ENCODE results near the gene USP3. TPM values are rescaled to one million over a fixed set of nuclear protein-coding genes. Genes with fewer than 3 reads are reported as not detected.

USP3 gene
- total RNA-seq, 3 donors from 2014 or later = 65.6 to 101 (median 67.3) TPM

DNA sequence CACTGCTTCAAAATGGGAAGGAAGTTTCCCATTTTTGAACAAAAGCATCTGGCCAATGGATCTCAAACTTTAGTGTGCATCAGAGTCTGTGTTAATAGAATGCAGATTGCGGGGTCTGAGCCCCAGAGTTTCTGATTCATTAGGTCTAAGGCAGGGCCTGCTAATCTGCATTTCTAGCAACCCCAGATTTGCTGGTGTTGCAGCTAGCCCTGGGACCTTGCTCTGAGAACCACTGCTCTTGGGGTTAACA lies 30.7 kb upstream of the USP3 start:
- intact Hi-C loops (cut with DNase I, micrococcal nuclease) = no loop called here
- TF ChIP-seq, protein P1, sequence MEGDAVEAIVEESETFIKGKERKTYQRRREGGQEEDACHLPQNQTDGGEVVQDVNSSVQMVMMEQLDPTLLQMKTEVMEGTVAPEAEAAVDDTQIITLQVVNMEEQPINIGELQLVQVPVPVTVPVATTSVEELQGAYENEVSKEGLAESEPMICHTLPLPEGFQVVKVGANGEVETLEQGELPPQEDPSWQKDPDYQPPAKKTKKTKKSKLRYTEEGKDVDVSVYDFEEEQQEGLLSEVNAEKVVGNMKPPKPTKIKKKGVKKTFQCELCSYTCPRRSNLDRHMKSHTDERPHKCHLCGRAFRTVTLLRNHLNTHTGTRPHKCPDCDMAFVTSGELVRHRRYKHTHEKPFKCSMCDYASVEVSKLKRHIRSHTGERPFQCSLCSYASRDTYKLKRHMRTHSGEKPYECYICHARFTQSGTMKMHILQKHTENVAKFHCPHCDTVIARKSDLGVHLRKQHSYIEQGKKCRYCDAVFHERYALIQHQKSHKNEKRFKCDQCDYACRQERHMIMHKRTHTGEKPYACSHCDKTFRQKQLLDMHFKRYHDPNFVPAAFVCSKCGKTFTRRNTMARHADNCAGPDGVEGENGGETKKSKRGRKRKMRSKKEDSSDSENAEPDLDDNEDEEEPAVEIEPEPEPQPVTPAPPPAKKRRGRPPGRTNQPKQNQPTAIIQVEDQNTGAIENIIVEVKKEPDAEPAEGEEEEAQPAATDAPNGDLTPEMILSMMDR (IDR thresholded peaks at IDR 0.05) = no peak
- Histone ChIP-seq H3K4me1 (ENCODE audit: low read depth) (peaks cover 37% of the 10 kb centered on the region), H3K4me3 (no peak overlapping the region), H3K36me3 (ENCODE audit: low read depth) (no peaks in the 10 kb centered on the region), H3K9me3 (no peaks in the 10 kb centered on the region)
- no peak for ATAC-seq
- DNase-seq = no peak

DNA sequence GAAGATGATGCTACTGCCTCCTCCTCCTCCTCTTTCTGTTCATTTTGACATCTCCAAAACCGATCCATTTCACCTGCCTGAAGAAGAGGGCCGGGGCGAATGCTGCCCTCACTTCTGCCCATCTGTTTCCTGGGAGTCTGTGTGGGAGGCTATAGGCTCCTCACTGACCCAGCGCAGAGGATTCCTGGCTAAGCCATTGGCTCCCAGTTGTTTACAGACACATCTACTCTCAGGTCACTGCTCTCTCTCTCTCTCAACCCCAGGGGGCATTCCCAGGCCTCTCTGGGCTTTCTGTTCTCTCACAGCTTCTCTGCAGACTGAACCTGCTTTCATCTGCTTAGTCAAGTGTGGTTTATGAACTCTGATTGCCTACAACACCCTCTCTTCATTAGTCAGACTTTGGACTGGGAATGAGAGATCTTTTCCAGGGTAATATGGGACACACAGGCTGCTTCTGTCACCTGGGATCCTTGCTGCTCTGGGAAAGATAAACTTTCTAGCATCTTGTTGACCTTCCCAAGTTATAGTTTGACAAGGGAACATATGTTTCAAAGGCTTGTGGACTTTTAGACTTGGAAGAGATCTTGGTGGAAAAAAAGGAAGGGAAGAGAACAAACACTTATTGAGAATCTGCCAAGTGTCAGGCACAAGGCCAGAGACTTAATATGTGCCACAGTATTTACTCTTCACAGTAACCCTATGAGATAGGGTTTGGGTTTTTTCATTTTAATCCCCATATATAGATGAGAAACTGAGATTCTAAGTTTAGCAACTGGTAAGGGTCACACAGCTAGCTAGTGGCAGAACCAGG lies 30.2 kb upstream of the USP3 start:
- peak; percentile 89 for ATAC-seq
- H3K36me3 ChIP-seq (ENCODE audit: low read depth) = no peaks in the 10 kb centered on the region

DNA sequence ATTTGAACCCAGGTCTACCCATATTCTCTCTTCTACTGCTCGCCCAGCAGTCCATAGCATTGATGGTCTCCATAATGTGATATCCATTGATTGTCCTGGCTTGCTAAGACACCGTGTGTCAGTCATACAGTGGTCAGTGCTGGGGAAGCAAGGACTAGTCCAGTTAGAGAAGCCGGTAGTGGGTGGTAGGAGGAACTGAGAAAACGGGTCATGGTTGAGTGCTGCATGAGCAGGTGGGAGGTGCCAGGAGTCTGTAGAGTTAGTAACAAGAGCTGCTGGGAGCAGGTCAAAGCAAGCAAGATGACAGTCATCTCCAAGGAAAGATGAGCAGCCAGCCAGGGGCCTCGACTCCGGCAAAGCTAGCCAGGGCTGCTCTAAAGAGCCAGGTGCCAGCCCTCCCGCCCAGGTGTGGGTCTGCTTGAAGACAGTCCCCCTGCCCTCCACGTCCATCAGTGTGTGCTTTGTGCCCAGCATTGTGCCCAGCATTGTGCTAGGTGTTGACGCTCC lies 29.5 kb upstream of the USP3 start:
- Histone ChIP-seq H3K4me1 (ENCODE audit: low read depth) (peaks cover 37% of the 10 kb centered on the region), H3K36me3 (ENCODE audit: low read depth) (no peaks in the 10 kb centered on the region), H3K4me3 (no peak overlapping the region), H3K9me3 (no peaks in the 10 kb centered on the region)
- TF ChIP-seq, protein P1 (IDR thresholded peaks at IDR 0.05) = no peak
- DNase-seq (peak; percentile 56 to 67 (median 60)), ATAC-seq (peak; percentile 55)
- intact Hi-C loops (cut with DNase I, micrococcal nuclease) = no loop called here

More for the DNA sequence above, 30.2 kb upstream of the USP3 start:
- Histone ChIP-seq H3K4me3 (no peak overlapping the region), H3K9me3 (no peaks in the 10 kb centered on the region), H3K4me1 (ENCODE audit: low read depth) (peaks cover 37% of the 10 kb centered on the region)
- intact Hi-C loops (cut with DNase I, micrococcal nuclease) = no loop called here
- TF ChIP-seq, protein P1 (IDR thresholded peaks at IDR 0.05) = no peak
- peak; percentile 60 to 75 (median 66) for DNase-seq

DNA sequence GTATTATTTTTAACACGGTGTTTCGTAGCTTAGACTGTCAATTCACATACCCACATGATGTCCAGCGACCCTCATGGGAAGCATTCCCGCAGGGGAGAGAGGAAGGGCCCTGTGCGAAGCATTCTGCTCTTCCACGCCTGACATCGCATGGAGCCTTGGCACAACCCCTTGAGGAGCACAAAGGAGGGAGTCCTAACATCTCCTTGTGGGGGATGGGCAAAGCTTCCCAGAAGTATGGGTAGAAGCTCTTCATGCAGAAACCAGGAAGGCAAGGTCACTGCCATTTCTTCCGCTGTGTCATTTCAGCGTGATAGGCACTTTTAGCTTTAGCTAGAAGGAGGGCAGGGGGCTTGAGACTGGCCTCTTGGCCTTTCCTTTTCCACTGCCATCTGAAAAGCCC lies 28.7 kb upstream of the USP3 start:
- H3K4me1 ChIP-seq (ENCODE audit: low read depth) = peaks cover 41% of the 10 kb centered on the region
- intact Hi-C loops (cut with DNase I, micrococcal nuclease) = no loop called here
- TF ChIP-seq, protein P1 (IDR thresholded peaks at IDR 0.05) = no peak

DNA sequence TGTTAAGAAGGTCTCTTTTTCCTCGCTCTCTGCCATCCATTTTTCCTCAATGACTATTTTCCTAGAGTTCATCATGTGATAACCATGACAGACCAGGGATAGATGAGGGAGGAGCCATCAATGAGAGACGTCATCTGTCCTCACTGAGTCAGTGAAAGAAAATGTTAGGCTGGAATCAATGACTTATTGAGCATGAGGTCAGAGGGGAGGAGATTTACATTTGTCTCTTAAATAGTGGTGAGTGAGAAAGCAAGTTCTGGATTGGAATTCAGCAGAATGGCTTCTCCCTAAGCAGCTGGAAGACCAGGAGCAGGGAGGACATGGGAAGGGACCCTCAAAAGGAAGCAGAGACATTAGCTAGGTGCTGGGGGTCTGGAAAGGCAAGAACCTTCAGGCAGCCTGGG lies 28.2 kb upstream of the USP3 start:
- no peaks in the 10 kb centered on the region for H3K36me3 ChIP-seq (ENCODE audit: low read depth)
- TF ChIP-seq, protein P1 (IDR thresholded peaks at IDR 0.05) = no peak
- intact Hi-C loops (cut with DNase I, micrococcal nuclease) = no loop called here
- peaks cover 41% of the 10 kb centered on the region for H3K4me1 ChIP-seq (ENCODE audit: low read depth)
- H3K9me3 ChIP-seq = no peaks in the 10 kb centered on the region
- ATAC-seq = peak; percentile 5
- H3K4me3 ChIP-seq = no peak overlapping the region
- no peak for DNase-seq

More for the DNA sequence above, 28.7 kb upstream of the USP3 start:
- no peaks in the 10 kb centered on the region for H3K9me3 ChIP-seq
- H3K36me3 ChIP-seq (ENCODE audit: low read depth) = no peaks in the 10 kb centered on the region
- DNase-seq (no peak), ATAC-seq (no peak)
- no peak overlapping the region for H3K4me3 ChIP-seq

Measured in mucosa of descending colon (tissue), 3 donors.